Measurements from ENCODE around the gene LGALS9. TPM values are rescaled to one million over a fixed set of nuclear protein-coding genes. Genes with fewer than 3 reads are reported as not detected.
A peak's percentile ranks its signal among the peaks of the same experiment; 100 is the strongest.

Gene LGALS9
- total and polyA plus RNA-seq, 9 of the 15 experiments (the other 6 are each of a cell fraction or from before 2014, with no cell fraction given): 0.45 to 6.9 (median 2.8) TPM

- TF ChIP-seq, protein P1, sequence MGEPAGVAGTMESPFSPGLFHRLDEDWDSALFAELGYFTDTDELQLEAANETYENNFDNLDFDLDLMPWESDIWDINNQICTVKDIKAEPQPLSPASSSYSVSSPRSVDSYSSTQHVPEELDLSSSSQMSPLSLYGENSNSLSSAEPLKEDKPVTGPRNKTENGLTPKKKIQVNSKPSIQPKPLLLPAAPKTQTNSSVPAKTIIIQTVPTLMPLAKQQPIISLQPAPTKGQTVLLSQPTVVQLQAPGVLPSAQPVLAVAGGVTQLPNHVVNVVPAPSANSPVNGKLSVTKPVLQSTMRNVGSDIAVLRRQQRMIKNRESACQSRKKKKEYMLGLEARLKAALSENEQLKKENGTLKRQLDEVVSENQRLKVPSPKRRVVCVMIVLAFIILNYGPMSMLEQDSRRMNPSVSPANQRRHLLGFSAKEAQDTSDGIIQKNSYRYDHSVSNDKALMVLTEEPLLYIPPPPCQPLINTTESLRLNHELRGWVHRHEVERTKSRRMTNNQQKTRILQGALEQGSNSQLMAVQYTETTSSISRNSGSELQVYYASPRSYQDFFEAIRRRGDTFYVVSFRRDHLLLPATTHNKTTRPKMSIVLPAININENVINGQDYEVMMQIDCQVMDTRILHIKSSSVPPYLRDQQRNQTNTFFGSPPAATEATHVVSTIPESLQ (CRISPR knock-in tag; IDR thresholded peaks at IDR 0.05): no peak
- TF ChIP-seq THRAP3 (IDR thresholded peaks at IDR 0.05; ENCODE audit: borderline replicate concordance) (no peak), CXXC5 (CRISPR knock-in tag; IDR thresholded peaks at IDR 0.05) (no peak), ZNF740 (CRISPR knock-in tag; IDR thresholded peaks at IDR 0.05) (no peak), ZNF740 (tag; IDR thresholded peaks at IDR 0.05) (no peak)
Observed at GRCh38 chr17:27596096-27596495, 34.9 kb upstream of the LGALS9 start (continued).

DNA sequence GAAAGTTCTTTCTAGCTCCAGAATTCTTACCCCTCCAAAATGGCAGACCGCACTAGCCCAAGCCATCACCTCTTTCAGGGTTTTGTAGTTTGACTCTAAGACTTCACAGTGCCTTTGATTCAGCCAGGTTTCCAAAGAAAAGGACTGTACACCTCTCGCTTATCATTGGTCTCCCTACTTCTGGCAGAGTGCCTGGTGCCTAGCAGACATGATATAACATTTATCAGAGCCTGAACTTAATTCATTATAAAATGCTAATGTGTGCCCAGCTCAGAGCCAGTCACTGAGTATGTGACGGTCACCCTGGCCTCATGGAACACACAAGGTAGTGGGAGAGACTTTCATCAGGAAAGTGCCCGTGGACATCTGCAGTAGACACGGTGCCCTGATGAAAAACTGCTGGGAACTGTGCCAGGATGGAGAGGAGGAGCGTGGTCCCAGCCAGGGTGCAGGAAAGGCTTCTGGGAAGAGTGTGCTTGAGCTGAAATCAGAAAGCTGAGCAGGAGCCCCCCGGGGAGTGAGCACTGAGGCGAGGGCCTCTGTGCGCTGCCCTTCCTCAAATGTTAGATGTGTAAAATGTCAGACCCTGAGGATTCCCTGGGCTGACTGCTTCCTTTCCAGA is 34.3 kb upstream of the LGALS9 start:
- H3K9me3 ChIP-seq (replicated peaks; ENCODE audit: control insufficient read depth, insufficient read depth, low read depth, low read length): no peaks in the 10 kb centered on the region
- TF ChIP-seq ZNF224 (CRISPR knock-in tag; IDR thresholded peaks at IDR 0.05) (no peak), ERF (CRISPR knock-in tag; IDR thresholded peaks at IDR 0.05) (no peak), ZBTB5 (IDR thresholded peaks at IDR 0.05) (no peak), HOMEZ (CRISPR knock-in tag; IDR thresholded peaks at IDR 0.05) (no peak)

More for the DNA sequence above, 34.3 kb upstream of the LGALS9 start:
- no TSS peak for BruUV-seq (replicated peaks)
- Histone ChIP-seq H3K27me3 (ENCODE audit: control insufficient read depth in 2 of 2, insufficient read depth in 2 of 2, low read length in 2 of 2) (no peaks in the 10 kb centered on the region), H4K20me1 (replicated peaks; ENCODE audit: control insufficient read depth, insufficient read depth, low read length) (no peaks in the 10 kb centered on the region), H3K79me2 (ENCODE audit: control insufficient read depth, insufficient read depth, low read length) (no peaks in the 10 kb centered on the region; the same call in 2 of the 3 replicates), H3K4me2 (ENCODE audit: insufficient read depth, low read length) (no peak overlapping the region), H3K9ac (ENCODE audit: insufficient read depth in 1 of 2, low read depth in 2 of 2, low read length in 2 of 2) (peak overlapping the region in 1 of 2 experiments; percentile 70; a peak in 2 of 4 replicates), H3K36me3 (ENCODE audit: control insufficient read depth, insufficient read depth, low read length) (peaks cover 84% of the 10 kb centered on the region), H3K4me3 (no peak overlapping the region), H3K9me1 (ENCODE audit: control insufficient read depth, insufficient read depth, low read length) (no peaks in the 10 kb centered on the region), H3K4me1 (replicated peaks in 1 of 2; ENCODE audit: control insufficient read depth in 2 of 2, insufficient read depth in 2 of 2, low read length in 2 of 2) (peaks cover 15 to 26% of the 10 kb centered on the region in 2 experiments; a peak in 4 of 5 replicates), H3K27ac (ENCODE audit: extremely low read depth, low read depth, low read length) (no peak overlapping the region), H2AFZ (ENCODE audit: low read depth, low read length) (no peak overlapping the region)
- ATAC-seq (no peak), DNase-seq (ENCODE audit: extremely low read depth in 1 of 4, low spot score in 3 of 4) (no peak), FAIRE-seq (no peak)
- intact Hi-C loops (cut with micrococcal nuclease) (no loop called here), in situ Hi-C loops (cut with MboI) (loop anchor here (10.0 kb wide), 1 partner anchor 222 kb away; no protein-coding TSS in a partner anchor)
- POLR2A ChIA-PET: interaction anchor here (1.1 to 5.4 kb wide), 4 partner anchors 9 to 53 kb away, joined by 3 to 31 read pairs (median 3); no protein-coding TSS in a partner anchor
- WGBS (ENCODE audit: insufficient coverage, low coverage, missing lambda C conversion rate): 71% methylated on average over 6 of the region's 9 CpGs
- CTCF ChIA-PET (ENCODE audit: low intra/inter-chr PET ratio): no interaction called here
